SIG-M5 treated with dmso at 0.1 percent for 504 hours (cell line): ENCODE results near the gene FADS2.
A peak's percentile ranks its signal among the peaks of the same experiment; 100 is the strongest.

Experiments used
- DNase-seq: peaks from one replicate; lab custom pipeline; 2025; ENCODE audit not compliant: unreplicated experiment; lab: John Stamatoyannopoulos, UW

The FADS2 gene

GRCh38 chr11:61885784-61886580, 57.9 kb downstream of the FADS2 start:
- DNase-seq = no peak

GRCh38 chr11:61886643-61887042, 58.5 kb downstream of the FADS2 start:
- no peak for DNase-seq

GRCh38 chr11:61887839-61888494, 59.9 kb downstream of the FADS2 start:
- no peak for DNase-seq

- DNase-seq = no peak
Observed at GRCh38 chr11:61888590-61888989, 60.5 kb downstream of the FADS2 start.

DNA sequence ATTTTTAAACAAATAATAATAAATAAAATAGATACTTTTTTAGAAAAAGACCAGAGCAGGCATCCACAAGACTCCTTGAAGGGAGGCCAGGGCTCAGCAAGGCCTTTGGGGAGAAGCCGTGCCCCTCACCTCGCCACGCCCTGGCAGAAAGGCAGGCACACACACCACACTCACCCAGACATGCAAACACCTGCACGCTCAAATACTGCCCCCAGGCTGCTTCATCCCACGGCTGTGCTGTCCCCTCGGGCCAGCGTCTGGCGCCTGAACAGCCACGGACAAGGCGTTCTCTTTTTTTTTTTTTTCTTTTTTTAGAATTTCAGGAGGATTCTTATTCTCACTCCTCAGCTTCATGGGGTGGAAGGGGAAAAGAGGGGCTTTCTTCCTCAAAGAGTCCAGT, 61.7 kb downstream of the FADS2 start:
- DNase-seq = no peak

- no peak for DNase-seq
Observed at GRCh38 chr11:61890529-61891330, 62.6 kb downstream of the FADS2 start.

DNA sequence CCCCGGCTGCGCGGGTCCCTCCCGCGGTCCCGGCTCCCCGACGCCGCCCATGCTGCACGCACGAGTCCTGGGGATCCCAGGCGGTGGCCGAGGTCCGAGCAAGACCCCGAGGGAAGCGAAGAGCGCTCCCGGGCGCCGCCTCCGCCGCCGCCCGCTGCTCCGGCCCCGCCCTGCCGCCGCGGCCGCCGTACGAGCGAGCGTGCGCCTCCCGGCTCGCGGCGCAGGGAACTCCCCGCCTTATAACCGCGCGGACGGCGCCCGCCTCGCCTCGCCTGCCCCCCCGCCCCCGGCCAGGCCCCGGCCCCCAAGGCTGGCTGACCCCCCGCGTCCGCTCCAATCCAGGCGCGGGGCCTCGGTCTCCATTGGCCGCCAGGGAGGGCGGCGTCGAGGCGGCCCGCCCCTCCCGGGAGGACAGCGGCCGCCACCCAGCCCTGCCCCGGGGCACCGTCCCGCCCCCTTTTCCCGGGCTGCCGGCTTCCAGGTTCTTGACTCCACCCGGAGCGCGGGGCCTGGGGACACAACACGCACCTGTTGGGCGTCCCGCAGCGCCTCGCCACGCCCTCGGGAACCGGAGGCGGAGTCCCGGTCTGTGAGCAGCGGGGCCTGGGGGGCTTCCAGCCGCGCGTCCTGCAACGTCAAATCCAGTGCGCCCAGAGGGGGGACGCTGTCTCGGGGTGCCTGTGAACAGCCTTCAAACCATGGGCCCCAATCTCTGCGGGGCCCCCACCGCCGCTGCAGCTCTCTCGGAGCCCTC, 63.4 kb downstream of the FADS2 start, which contains the start of gene FADS3:
TSS of gene FADS3 (minus strand) at position 215 of the 754 bp plus-strand sequence. CDS start at position 51, 164 bp downstream.
- DNase-seq = peak; percentile 45

GRCh38 chr11:61892085-61892370, 63.9 kb downstream of the FADS2 start:
- DNase-seq = no peak

DNA sequence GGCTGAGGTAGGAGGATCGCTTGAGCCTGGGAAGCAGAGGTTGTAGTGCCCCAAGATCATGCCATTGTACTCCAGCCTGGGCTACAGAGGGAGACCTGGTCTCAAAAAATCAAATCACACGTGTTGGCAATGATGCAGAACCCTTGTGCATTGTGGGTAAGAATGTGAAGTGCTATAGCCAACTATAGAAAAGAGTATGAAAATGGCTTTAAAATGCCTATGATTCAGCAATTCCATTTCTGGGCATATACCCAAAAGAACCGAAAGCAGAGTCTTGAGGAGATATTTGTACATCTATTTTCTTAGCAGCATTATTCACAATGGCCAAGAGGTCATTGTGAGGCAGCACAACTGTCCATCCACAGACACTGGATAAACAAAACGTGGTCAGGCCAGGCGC, 65.9 kb downstream of the FADS2 start:
- DNase-seq = no peak

DNA sequence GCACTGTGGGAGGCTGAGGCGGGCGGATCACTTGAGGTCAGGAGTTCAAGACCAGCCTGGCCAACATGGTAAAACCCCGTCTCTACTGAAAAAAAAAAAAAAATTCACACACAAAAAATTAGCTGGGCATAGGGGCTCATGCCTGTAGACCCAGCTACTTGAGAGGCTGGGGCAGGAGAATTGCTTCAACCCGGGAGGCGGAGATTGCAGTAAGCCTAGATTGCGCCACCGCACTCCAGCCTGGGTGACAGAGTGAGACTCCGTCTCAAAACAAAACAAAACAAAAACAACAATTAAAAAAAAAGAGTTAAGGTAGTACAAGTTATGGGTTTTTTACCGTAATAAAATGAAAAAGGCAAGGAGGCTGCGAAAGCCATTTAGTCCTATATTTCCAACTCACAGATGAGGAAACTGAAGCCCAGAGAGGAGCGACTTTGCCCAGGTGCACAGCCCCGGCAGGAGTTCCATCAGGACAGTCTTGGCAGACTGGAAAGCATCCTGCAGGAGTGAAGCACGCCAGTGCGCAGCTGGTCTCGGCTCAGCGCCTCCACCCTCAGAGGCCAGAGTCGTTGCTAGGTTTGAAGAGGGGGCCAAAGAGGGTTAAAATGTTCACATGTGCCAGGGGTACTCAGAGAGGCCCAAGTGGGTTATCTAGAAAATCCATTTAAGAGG, 67.1 kb downstream of the FADS2 start:
- no peak for DNase-seq

- DNase-seq = no peak
Observed at GRCh38 chr11:61895718-61896059, 67.6 kb downstream of the FADS2 start.

DNA sequence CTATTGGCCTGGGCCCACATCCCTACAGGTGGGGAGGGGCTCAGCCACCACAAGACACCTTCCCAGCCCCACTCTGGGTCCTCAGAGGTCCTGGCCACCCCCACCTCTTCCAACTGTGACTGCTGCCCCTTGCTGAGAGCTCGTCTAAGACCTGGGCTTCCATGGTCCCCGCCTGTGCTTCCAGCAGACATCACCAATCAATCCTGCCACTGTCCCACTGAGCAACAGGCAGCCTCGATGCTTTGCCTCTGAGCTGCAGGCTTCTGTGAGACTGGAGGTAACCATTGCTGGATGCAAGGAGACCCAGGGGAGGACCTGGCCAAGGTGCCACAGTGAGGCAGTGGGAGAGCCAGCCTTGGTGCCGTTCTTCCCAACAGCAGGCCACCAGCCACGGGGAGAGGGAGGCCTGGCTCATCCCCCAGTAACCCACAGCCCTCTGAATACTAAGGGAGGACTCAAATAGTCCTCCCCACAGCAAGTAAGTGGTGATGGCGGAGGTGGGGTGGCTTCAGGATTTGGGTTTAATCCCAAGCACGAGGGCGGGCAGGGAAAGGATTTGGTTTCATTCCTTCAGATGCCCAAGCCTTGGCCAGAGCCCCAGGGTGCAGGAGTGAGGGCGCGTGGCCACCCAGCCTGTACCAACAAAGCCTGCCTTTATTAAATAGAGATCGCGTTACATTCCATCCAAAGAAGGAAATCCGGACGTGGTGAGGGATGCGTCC, 68.7 kb downstream of the FADS2 start:
- DNase-seq = no peak

DNA sequence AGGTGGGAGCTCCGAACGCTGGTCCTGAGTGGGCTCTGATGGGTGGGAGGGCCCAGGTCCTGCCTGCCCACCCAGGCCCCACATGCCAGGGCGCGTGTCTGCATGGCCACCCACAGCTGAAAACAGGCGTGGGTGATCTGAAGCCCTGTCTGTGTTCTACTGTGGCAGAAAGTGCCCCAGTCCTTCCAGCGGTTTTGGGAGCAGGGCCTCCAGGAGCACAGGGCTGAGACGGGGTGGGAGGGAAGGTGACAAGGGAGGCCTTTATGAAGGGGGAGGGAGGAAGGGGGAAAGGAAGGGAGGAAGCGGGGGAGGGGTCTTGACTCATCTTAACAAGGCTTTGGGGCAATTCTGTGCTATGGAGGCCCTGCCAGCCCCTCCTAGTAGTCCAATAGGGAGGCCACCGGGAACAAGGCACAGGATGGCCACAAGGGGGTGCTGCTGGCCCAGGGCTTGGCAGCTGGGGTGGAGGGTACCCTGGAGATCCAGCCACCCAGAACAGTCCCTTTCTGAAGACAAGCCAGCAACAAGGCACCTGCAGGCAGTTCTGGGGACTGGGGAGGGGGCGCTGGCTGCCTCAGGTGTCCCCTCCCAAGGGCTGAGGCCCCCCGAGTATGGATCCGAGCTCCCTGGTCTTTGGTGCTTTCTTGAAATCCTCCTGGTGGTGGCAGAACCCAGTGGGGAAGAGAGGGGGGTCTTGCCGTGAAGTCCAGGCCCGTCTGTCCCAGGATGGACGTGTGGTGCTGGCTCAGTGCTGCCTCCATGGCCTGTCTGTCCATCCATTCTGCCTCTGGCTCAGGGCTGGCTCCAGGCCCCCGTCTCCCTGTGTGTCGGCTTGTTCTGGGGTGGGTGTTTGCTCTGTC, 69.5 kb downstream of the FADS2 start:
- DNase-seq = peak; percentile 60

- DNase-seq = no peak
Observed at GRCh38 chr11:61898247-61898582, 70.1 kb downstream of the FADS2 start.

GRCh38 chr11:61899146-61899841, 71.2 kb downstream of the FADS2 start:
- peak; percentile 74 for DNase-seq

- DNase-seq = no peak
Observed at GRCh38 chr11:61900251-61900650, 72.2 kb downstream of the FADS2 start.

DNA sequence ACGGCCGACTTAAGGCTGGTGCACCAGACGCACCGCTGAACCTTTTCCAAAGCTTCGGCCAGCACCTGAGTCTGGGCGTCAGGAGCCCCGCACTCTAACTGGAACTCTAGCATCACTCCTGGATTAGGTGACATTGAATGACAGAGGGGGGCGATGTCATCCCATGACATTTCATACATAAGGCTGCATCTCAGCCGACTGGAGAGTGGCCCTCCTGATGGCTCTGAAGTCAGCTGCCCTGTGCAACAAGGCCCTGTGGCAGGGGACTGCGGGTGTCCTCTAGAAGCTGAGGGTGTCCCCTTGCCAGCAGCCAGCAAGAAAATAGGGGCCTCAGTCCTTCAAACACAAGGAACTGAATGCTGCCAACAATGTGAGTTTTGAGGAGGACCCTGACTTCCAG, 73.3 kb downstream of the FADS2 start:
- DNase-seq = no peak

DNA sequence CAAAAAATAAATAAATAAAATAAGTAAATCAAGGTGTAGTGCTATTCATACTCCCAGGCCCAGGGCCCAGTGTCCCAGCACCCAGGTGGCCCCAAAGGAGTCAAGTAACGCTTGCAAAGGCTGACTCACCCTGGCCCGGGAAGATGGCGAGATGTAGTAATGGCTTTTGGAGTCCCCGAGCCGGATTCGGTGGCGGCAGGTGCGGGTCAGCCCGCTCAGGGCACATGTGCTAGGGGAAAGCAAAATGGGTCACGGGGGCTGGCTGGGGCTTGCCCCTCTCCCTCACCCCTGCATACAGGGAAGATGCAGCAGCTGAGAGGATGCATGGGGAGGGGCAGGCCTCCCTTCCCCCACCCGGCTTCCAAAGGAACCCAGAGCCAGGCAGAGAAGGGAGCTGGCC, 74.2 kb downstream of the FADS2 start:
- no peak for DNase-seq

DNA sequence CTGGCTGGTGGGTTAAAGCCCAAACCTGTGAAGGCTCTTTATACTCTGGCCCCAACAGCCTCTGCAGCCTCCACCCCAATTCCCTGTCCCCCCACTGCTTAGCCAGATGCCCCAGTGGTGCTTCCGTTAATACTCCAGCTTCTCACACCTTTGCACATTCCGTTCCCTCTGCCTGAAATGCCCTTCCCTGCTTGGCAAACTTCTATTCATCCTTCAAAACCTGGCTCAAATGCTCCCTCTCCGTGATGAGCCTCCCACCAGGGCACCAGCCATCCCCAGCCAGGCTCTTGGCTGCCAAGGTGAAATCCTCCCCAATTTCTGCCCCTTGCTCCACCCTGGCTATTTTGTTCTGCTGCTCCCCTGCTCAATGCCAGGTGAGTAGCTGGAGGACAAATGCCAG, 75.7 kb downstream of the FADS2 start:
- no peak for DNase-seq
